Measurements from ENCODE around the gene AURKB. TPM values are rescaled to one million over a fixed set of nuclear protein-coding genes. Genes with fewer than 3 reads are reported as not detected.

Gene AURKB
- total and polyA plus RNA-seq, 10 of the 15 experiments (the other 5 are each of a cell fraction or from before 2014, with no cell fraction given): 52.7 to 209 (median 128) TPM

GRCh38 chr17:8162997-8163977 is 47.1 kb downstream of the AURKB start:
- intact Hi-C loops (cut with micrococcal nuclease; ENCODE audit: unreplicated experiment): loop anchor here (5.0 kb wide), 1 partner anchor 101 kb away; no protein-coding TSS in a partner anchor
- DNase-seq (ENCODE audit: low read depth, low spot score): no peak
- Histone ChIP-seq H4K20me1 (ENCODE audit: control insufficient read depth, insufficient read depth) (no peaks in the 10 kb centered on the region), H2AFZ (ENCODE audit: control insufficient read depth, low read depth, low read length) (peak overlapping the region; percentile 94), H3K4me3 (peak overlapping the region; percentile 71; the same call in 1 of the 2 replicates), H3K4me1 (ENCODE audit: control insufficient read depth, insufficient read depth, low read length) (peaks cover 33% of the 10 kb centered on the region), H3K36me3 (ENCODE audit: control insufficient read depth in 2 of 2, insufficient read depth in 2 of 2, low read length in 1 of 2) (peaks cover 0 to 5% of the 10 kb centered on the region in 2 experiments; a peak in 1 of 4 replicates), H3K9ac (ENCODE audit: control insufficient read depth, insufficient read depth, low read length) (peak overlapping the region; percentile 91), H3K79me2 (ENCODE audit: control insufficient read depth, insufficient read depth, low read length) (peaks cover 24% of the 10 kb centered on the region), H3K9me3 (replicated peaks; ENCODE audit: control insufficient read depth, insufficient read depth, low read length) (no peaks in the 10 kb centered on the region), H3K27me3 (replicated peaks in 1 of 2; ENCODE audit: control insufficient read depth in 2 of 2, insufficient read depth in 2 of 2, low read length in 1 of 2) (no peaks in the 10 kb centered on the region), H3K4me2 (ENCODE audit: control insufficient read depth, insufficient read depth) (peak overlapping the region; percentile 95), H3K27ac (ENCODE audit: control insufficient read depth, insufficient read depth) (peak overlapping the region; percentile 66)
- ChIA-PET RAD21 (ENCODE audit: unreplicated experiment) (interaction anchor here (1.1 to 2.2 kb wide), 4 partner anchors 10 to 132 kb away, joined by 3 to 9 read pairs (median 6); partner anchors contain the start of gene SLC25A35), SMC1A (ENCODE audit: uncharacterized antibody, unreplicated experiment) (interaction anchor here (0.7 to 1.2 kb wide), 4 partner anchors 10 to 56 kb away, joined by 3 to 7 read pairs (median 4); no protein-coding TSS in a partner anchor), POLR2A (interaction anchor here (0.6 to 2.6 kb wide), 8 partner anchors 10 to 553 kb away, joined by 3 to 12 read pairs (median 4); partner anchors contain the start of genes AURKB and BORCS6), CTCF (interaction anchor here (0.6 to 2.3 kb wide), 3 partner anchors 10 to 1999 kb away, joined by 3 to 11 read pairs (median 7); no protein-coding TSS in a partner anchor)
- 4% methylated on average over 29 of the region's 55 CpGs for WGBS (ENCODE audit: insufficient coverage, insufficient replicate concordance, low lambda C conversion rate, missing lambda C conversion rate)
- ATAC-seq: peak; percentile 6
- FAIRE-seq: no peak
- TF ChIP-seq ZBTB11 (CRISPR knock-in tag; IDR thresholded peaks at IDR 0.05) (no peak), HDGF (IDR thresholded peaks at IDR 0.05) (peak; percentile 81; the same call in 1 of the 2 replicates), MLLT1 (IDR thresholded peaks at IDR 0.05) (peak; percentile 77; the same call in 1 of the 2 replicates), EGR1 (IDR thresholded peaks at IDR 0.05; ENCODE audit: borderline replicate concordance in 1 of 2, low read depth in 2 of 2, low read length in 2 of 2) (peak in 1 of 2 experiments; percentile 74; a peak in 1 of 3 replicates), ZBTB40 (IDR thresholded peaks at IDR 0.05; ENCODE audit: borderline replicate concordance) (peak; percentile 61), IRF5 (IDR thresholded peaks at IDR 0.05; ENCODE audit: borderline replicate concordance) (no peak), NBN (IDR thresholded peaks at IDR 0.05) (peak; percentile 61; the same call in 1 of the 2 replicates), ZNF384 (IDR thresholded peaks at IDR 0.05; ENCODE audit: borderline replicate concordance, low read depth, low read length) (no peak)
- BruUV-seq (replicated peaks): no TSS peak
- in situ Hi-C loops (cut with MboI): no loop called here

All from GM12878 (cell line).